Suprapubic skin (tissue), 4 donors: ENCODE data around the gene METTL9.

Experiments
- EP300 ChIP-seq: sonication (generic); formaldehyde crosslinking; IDR thresholded peaks from one replicate; pipeline ENCODE4 v1.6.1; 2017; ENCODE audit warnings: antibody characterized with exemption
- POLR2A ChIP-seq, 2 donors: fragments of 450-650 bp; IDR thresholded peaks; one replicate each; pipeline ENCODE4 v1.6.1; 2017; ENCODE audit warnings: antibody characterized with exemption in 2 of 2, mild to moderate bottlenecking in 2 of 2, moderate library complexity in 2 of 2
- POLR2AphosphoS5 ChIP-seq, 3 donors: sonication (generic); formaldehyde crosslinking; IDR thresholded peaks; one replicate each; pipeline ENCODE4 v1.6.1; 2017; ENCODE audit warnings: antibody characterized with exemption in 3 of 3
- TF ChIP-seq, protein P1 (sequence below), 2 donors: fragments of 200-600 bp in 1 of 2; fragments of 450-650 bp in 1 of 2; sonication (generic) in 1 of 2; IDR thresholded peaks; one replicate each; pipeline ENCODE4 v1.5.1; 2016 to 2019; ENCODE audit warnings: antibody characterized with exemption in 2 of 2, mild to moderate bottlenecking in 1 of 2, moderate library complexity in 1 of 2

- TF ChIP-seq, protein P1, sequence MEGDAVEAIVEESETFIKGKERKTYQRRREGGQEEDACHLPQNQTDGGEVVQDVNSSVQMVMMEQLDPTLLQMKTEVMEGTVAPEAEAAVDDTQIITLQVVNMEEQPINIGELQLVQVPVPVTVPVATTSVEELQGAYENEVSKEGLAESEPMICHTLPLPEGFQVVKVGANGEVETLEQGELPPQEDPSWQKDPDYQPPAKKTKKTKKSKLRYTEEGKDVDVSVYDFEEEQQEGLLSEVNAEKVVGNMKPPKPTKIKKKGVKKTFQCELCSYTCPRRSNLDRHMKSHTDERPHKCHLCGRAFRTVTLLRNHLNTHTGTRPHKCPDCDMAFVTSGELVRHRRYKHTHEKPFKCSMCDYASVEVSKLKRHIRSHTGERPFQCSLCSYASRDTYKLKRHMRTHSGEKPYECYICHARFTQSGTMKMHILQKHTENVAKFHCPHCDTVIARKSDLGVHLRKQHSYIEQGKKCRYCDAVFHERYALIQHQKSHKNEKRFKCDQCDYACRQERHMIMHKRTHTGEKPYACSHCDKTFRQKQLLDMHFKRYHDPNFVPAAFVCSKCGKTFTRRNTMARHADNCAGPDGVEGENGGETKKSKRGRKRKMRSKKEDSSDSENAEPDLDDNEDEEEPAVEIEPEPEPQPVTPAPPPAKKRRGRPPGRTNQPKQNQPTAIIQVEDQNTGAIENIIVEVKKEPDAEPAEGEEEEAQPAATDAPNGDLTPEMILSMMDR (IDR thresholded peaks at IDR 0.05) = no peak
- no peak for TF ChIP-seq EP300
- no peak for TF ChIP-seq POLR2A (IDR thresholded peaks at IDR 0.05)
- no peak for TF ChIP-seq POLR2AphosphoS5 (IDR thresholded peaks at IDR 0.05)
Measured at GRCh38 chr16:21614896-21615295, 15.5 kb downstream of the METTL9 start.
